Inflammatory macrophage treated with lipopolysaccharide for 4 hours (primary cell): Measurements from ENCODE around the gene B3GALT2.
"Not testable (repeated sequence)": the region's sequence is repeated elsewhere in the genome, so short reads cannot be mapped to it uniquely, and the experiment has no call there.

ENCODE experiments used
- DNase-seq: peaks from one replicate; pipeline ENCODE4 v3.0.0-alpha.2; 2020

Gene B3GALT2

GRCh38 chr1:193185901-193186731, at the start of gene B3GALT2:
B3GALT2 (minus strand) TSS chr1:193186613; CDS start chr1:193181562, 5,051 bp downstream.
- peak; percentile 7 for DNase-seq

- no peak for DNase-seq
Observed at GRCh38 chr1:193234530-193234929, 48.1 kb upstream of the B3GALT2 start.

- not testable (repeated sequence) for DNase-seq
Observed at GRCh38 chr1:193231146-193231545, 44.7 kb upstream of the B3GALT2 start.

GRCh38 chr1:193229136-193229535, 42.7 kb upstream of the B3GALT2 start:
- DNase-seq, result no peak

GRCh38 chr1:193222056-193222615, 35.7 kb upstream of the B3GALT2 start:
- DNase-seq, result no peak

GRCh38 chr1:193221651-193222050, 35.2 kb upstream of the B3GALT2 start:
- DNase-seq, result no peak

GRCh38 chr1:193219391-193219790, 33.0 kb upstream of the B3GALT2 start:
- DNase-seq, result no peak

GRCh38 chr1:193216920-193217319, 30.5 kb upstream of the B3GALT2 start:
- DNase-seq, result no peak

GRCh38 chr1:193213998-193214397, 27.6 kb upstream of the B3GALT2 start:
- DNase-seq, result no peak

GRCh38 chr1:193212637-193213036, 26.2 kb upstream of the B3GALT2 start:
- DNase-seq, result peak; percentile 48

GRCh38 chr1:193211539-193211938, 25.1 kb upstream of the B3GALT2 start:
- peak; percentile 87 for DNase-seq

GRCh38 chr1:193210996-193211395, 24.6 kb upstream of the B3GALT2 start:
- DNase-seq, result no peak

- DNase-seq, result no peak
Observed at GRCh38 chr1:193201021-193201420, 14.6 kb upstream of the B3GALT2 start.

GRCh38 chr1:193199940-193200339, 13.5 kb upstream of the B3GALT2 start:
- DNase-seq, result no peak

GRCh38 chr1:193192586-193192985, 6.2 kb upstream of the B3GALT2 start:
- no peak for DNase-seq

GRCh38 chr1:193190096-193190744, 3.8 kb upstream of the B3GALT2 start:
- DNase-seq, result no peak

- DNase-seq, result no peak
Observed at GRCh38 chr1:193189442-193190095, 3.2 kb upstream of the B3GALT2 start.

- not testable (repeated sequence) for DNase-seq
Observed at GRCh38 chr1:193188915-193189314, 2.5 kb upstream of the B3GALT2 start.

- DNase-seq, result no peak
Observed at GRCh38 chr1:193187114-193187513, 701 bp upstream of the B3GALT2 start.

GRCh38 chr1:193185211-193185610, 1.2 kb downstream of the B3GALT2 start:
- no peak for DNase-seq

- DNase-seq, result no peak
Observed at GRCh38 chr1:193184776-193185175, 1.6 kb downstream of the B3GALT2 start.

GRCh38 chr1:193183019-193183627, 3.3 kb downstream of the B3GALT2 start:
- DNase-seq, result peak; percentile 62

GRCh38 chr1:193181985-193182384, 4.4 kb downstream of the B3GALT2 start:
- no peak for DNase-seq
